ENCODE measurements around the gene FLRT2.

DNA sequence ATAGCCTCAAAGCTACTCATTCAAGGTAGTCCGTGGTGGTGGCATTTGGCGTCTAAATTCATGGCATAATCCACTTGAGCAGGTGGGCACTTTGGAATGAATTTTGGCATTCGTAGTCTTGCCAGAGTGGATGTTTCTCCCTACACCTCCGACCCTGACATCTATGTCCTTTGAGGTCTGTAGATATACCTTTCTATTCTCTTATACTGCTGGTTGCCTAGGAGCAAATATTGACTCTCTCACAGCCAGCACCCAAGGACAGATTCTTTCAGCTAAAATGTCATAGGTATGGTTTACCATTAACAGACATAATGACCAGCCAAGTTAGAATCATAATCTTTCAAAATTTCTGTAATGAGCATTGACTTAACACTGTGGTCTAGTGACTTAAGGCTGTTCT lies 47.4 kb upstream of the FLRT2 start:
- TF ChIP-seq, protein P1, sequence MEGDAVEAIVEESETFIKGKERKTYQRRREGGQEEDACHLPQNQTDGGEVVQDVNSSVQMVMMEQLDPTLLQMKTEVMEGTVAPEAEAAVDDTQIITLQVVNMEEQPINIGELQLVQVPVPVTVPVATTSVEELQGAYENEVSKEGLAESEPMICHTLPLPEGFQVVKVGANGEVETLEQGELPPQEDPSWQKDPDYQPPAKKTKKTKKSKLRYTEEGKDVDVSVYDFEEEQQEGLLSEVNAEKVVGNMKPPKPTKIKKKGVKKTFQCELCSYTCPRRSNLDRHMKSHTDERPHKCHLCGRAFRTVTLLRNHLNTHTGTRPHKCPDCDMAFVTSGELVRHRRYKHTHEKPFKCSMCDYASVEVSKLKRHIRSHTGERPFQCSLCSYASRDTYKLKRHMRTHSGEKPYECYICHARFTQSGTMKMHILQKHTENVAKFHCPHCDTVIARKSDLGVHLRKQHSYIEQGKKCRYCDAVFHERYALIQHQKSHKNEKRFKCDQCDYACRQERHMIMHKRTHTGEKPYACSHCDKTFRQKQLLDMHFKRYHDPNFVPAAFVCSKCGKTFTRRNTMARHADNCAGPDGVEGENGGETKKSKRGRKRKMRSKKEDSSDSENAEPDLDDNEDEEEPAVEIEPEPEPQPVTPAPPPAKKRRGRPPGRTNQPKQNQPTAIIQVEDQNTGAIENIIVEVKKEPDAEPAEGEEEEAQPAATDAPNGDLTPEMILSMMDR (IDR thresholded peaks at IDR 0.05 in 8 of 11, conservative IDR thresholded peaks at IDR 0.05 in 3 of 11), result no peak
- no peak for TF ChIP-seq POLR2A (IDR thresholded peaks at IDR 0.05)
- TF ChIP-seq POLR2AphosphoS5 (IDR thresholded peaks at IDR 0.05), result no peak
